ENCODE data around the gene GRK6.

Gene GRK6

GRCh38 chr5:177490311-177490991 lies 64.0 kb downstream of the GRK6 start:
- no peak for DNase-seq

- no peak for DNase-seq
Measured at GRCh38 chr5:177490992-177491391, 64.5 kb downstream of the GRK6 start.

DNA sequence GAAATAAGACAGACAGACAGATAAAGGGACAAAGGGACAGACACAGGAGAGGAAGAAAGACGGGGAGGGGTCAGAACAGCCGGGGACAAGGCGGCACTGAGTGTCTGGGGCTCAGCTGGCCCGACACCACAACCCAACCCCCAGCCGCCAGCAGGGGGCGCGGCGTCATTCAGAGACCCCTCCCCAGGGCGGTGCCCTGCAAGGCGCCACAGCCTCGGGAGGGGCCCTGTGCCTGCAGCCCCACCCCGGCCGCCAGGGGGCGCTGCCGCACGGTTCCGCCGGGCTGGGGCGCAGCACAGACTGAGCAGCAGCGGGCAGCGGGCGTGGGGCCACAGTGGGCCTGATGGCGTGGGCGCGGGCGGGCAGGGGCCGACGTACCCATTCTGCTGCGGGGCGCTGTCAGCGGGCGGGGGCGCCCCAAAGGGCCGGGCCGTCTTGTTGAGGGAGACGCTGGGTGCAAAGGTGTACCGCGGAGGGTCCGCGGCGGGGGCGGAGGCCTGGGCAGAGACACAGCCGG lies 65.0 kb downstream of the GRK6 start:
- DNase-seq, result peak; percentile 57

- no peak for DNase-seq
Measured at GRCh38 chr5:177491983-177492746, 65.7 kb downstream of the GRK6 start.

All from activated CD4-positive, alpha-beta T cell treated with anti-CD3 and anti-CD28 coated beads, Interleukin-2, Interleukin-6, amounts not matched to agents 100 ng/mL and 50 ng/mL, durations not matched to agents 16 hours and 8 hours (primary cell).